Spleen (tissue), 7 donors: ENCODE measurements around the gene DMD.

Experiments
- POLR2A ChIP-seq, 3 donors: fragments of 450-650 bp; IDR thresholded peaks; one replicate each; pipeline ENCODE4 v1.5.1; 2017; ENCODE audit warnings: antibody characterized with exemption in 3 of 3, mild to moderate bottlenecking in 1 of 3
- POLR2AphosphoS5 ChIP-seq, 3 donors: sonication (generic); formaldehyde crosslinking; IDR thresholded peaks; one replicate each; pipeline ENCODE4 v1.5.1; 2017; ENCODE audit warnings: antibody characterized with exemption in 3 of 3
- TF ChIP-seq, protein P1 (sequence below), 11 experiments: fragments of 200-600 bp in 7 of 11; fragments of 450-650 bp in 4 of 11; sonication (generic) in 4 of 11; IDR thresholded peaks in 8 of 11; conservative IDR thresholded peaks in 3 of 11; 1 replicate in 7 of 11; 2 replicates in 4 of 11; pipeline versions ENCODE4 v1.4.0 to v1.8.0; 2016 to 2021; ENCODE audit warnings: antibody characterized with exemption in 11 of 11, inconsistent platforms in 4 of 11, mild to moderate bottlenecking in 1 of 11
- donor health status: DM: no; HTN: no; CAD: no; lungs with moderate emphysema.
- donor health status: DM: no; HTN: no; CAD: no.
- donor health status: DM: no; HTN: no; CAD: no.

- TF ChIP-seq, protein P1, sequence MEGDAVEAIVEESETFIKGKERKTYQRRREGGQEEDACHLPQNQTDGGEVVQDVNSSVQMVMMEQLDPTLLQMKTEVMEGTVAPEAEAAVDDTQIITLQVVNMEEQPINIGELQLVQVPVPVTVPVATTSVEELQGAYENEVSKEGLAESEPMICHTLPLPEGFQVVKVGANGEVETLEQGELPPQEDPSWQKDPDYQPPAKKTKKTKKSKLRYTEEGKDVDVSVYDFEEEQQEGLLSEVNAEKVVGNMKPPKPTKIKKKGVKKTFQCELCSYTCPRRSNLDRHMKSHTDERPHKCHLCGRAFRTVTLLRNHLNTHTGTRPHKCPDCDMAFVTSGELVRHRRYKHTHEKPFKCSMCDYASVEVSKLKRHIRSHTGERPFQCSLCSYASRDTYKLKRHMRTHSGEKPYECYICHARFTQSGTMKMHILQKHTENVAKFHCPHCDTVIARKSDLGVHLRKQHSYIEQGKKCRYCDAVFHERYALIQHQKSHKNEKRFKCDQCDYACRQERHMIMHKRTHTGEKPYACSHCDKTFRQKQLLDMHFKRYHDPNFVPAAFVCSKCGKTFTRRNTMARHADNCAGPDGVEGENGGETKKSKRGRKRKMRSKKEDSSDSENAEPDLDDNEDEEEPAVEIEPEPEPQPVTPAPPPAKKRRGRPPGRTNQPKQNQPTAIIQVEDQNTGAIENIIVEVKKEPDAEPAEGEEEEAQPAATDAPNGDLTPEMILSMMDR (IDR thresholded peaks at IDR 0.05 in 8 of 11, conservative IDR thresholded peaks at IDR 0.05 in 3 of 11): no peak
- no peak for TF ChIP-seq POLR2AphosphoS5 (IDR thresholded peaks at IDR 0.05)
- no peak for TF ChIP-seq POLR2A (IDR thresholded peaks at IDR 0.05)
Observed at GRCh38 chrX:32137525-32137924, 1073.8 kb downstream of the DMD start.
